Smooth muscle cell (in vitro differentiated cells): ENCODE results near the gene CCNK. TPM values are rescaled to one million over a fixed set of nuclear protein-coding genes. Genes with fewer than 3 reads are reported as not detected.
A peak's percentile ranks its signal among the peaks of the same experiment; 100 is the strongest.

Experiments
- DNase-seq: peaks from one replicate; lab custom pipeline; 2025; ENCODE audit not compliant: unreplicated experiment; lab: John Stamatoyannopoulos, UW
- H2AFZ ChIP-seq: fragments of 200-600 bp; sonication (generic); 2 replicates; pipeline ENCODE4 v1.6.0; 2016; ENCODE audit warnings: antibody characterized with exemption, low read depth, mild to moderate bottlenecking
- H3F3A ChIP-seq: fragments of 200-600 bp; sonication (generic); 2 replicates; pipeline ENCODE4 v1.6.0; 2017; ENCODE audit warnings: antibody characterized with exemption, low read depth
- H3K27ac ChIP-seq: fragments of 200-600 bp; sonication (generic); 2 replicates; pipeline ENCODE4 v1.5.1; 2016; ENCODE audit warnings: low read depth, mild to moderate bottlenecking
- H3K27me3 ChIP-seq: fragments of 200-600 bp; sonication (generic); 2 replicates; pipeline ENCODE4 v1.6.1; 2016; ENCODE audit warnings: low read depth, mild to moderate bottlenecking
- H3K36me3 ChIP-seq: fragments of 200-600 bp; sonication (generic); 2 replicates; pipeline ENCODE4 v1.5.1; 2016; ENCODE audit warnings: low read depth
- H3K4me1 ChIP-seq: fragments of 200-600 bp; sonication (generic); 2 replicates; pipeline ENCODE4 v1.5.1; 2016; ENCODE audit warnings: low read depth
- H3K4me2 ChIP-seq: fragments of 200-600 bp; sonication (generic); 2 replicates; pipeline ENCODE4 v1.6.0; 2016; ENCODE audit warnings: mild to moderate bottlenecking
- H3K4me3 ChIP-seq: fragments of 200-600 bp; sonication (generic); 2 replicates; pipeline ENCODE4 v1.5.1; 2016; ENCODE audit warnings: mild to moderate bottlenecking
- H3K79me2 ChIP-seq: fragments of 200-600 bp; sonication (generic); 2 replicates; pipeline ENCODE4 v1.6.0; 2016; ENCODE audit warnings: low read depth, mild to moderate bottlenecking
- H3K9ac ChIP-seq: fragments of 200-600 bp; sonication (generic); 2 replicates; pipeline ENCODE4 v1.6.0; 2016; ENCODE audit warnings: low read depth
- H3K9me3 ChIP-seq: fragments of 200-600 bp; sonication (generic); replicated peaks from 2 replicates; pipeline ENCODE4 v1.5.1; 2016; ENCODE audit warnings: low read depth
- H4K20me1 ChIP-seq: fragments of 200-600 bp; sonication (generic); 2 replicates; pipeline ENCODE4 v1.6.0; 2016; ENCODE audit warnings: low read depth
- CTCF ChIP-seq: fragments of 200-600 bp; sonication (generic); IDR thresholded peaks from 2 replicates; pipeline ENCODE4 v1.5.1; 2017; ENCODE audit warnings: borderline replicate concordance, mild to moderate bottlenecking, antibody characterized with exemption; ENCODE audit not compliant: insufficient read depth, poor library complexity, severe bottlenecking
- WGBS: methylation state at CpG from one replicate; pipeline ENCODE4 v1.1.7; 2016; ENCODE audit warnings: low lambda C conversion rate; 5-methylcytosine and 5-hydroxymethylcytosine counted together
- polyA plus RNA-seq: library from polyadenylated mRNA; unstranded; fragments of >200 nt; fragmentation: Nextera tagmentation; extraction: Ambion mirVana; gene quantifications from 2 replicates; pipeline ENCODE4 v1.2.1, GENCODE V29; 2016
- total RNA-seq: library from RNA; depleted of rRNA; stranded (reverse); fragments of >200 nt; gene quantifications from 2 replicates; pipeline ENCODE4 v1.2.3, GENCODE V29; 2014

CCNK gene
- total and polyA plus RNA-seq, 2 experiments from 2014 or later: 14.6 to 32.9 TPM

GRCh38 chr14:99535448-99535847 lies 54.2 kb downstream of the CCNK start:
- H3K9ac ChIP-seq: no peak overlapping the region
- WGBS: 84% methylated on average over 8 of the region's 8 CpGs
- no peak for DNase-seq
- H3K36me3 ChIP-seq: no peaks in the 10 kb centered on the region
- H3K79me2 ChIP-seq: no peaks in the 10 kb centered on the region
- H3K4me2 ChIP-seq: no peak overlapping the region
- H3K4me1 ChIP-seq: peaks cover 54% of the 10 kb centered on the region
- H3F3A ChIP-seq: no peaks in the 10 kb centered on the region
- H4K20me1 ChIP-seq: no peaks in the 10 kb centered on the region
- no peak for TF ChIP-seq CTCF
- no peak overlapping the region for H3K27ac ChIP-seq
- H3K4me3 ChIP-seq: no peak overlapping the region
- no peak overlapping the region for H2AFZ ChIP-seq
- H3K9me3 ChIP-seq: no peaks in the 10 kb centered on the region
- H3K27me3 ChIP-seq: no peaks in the 10 kb centered on the region

DNA sequence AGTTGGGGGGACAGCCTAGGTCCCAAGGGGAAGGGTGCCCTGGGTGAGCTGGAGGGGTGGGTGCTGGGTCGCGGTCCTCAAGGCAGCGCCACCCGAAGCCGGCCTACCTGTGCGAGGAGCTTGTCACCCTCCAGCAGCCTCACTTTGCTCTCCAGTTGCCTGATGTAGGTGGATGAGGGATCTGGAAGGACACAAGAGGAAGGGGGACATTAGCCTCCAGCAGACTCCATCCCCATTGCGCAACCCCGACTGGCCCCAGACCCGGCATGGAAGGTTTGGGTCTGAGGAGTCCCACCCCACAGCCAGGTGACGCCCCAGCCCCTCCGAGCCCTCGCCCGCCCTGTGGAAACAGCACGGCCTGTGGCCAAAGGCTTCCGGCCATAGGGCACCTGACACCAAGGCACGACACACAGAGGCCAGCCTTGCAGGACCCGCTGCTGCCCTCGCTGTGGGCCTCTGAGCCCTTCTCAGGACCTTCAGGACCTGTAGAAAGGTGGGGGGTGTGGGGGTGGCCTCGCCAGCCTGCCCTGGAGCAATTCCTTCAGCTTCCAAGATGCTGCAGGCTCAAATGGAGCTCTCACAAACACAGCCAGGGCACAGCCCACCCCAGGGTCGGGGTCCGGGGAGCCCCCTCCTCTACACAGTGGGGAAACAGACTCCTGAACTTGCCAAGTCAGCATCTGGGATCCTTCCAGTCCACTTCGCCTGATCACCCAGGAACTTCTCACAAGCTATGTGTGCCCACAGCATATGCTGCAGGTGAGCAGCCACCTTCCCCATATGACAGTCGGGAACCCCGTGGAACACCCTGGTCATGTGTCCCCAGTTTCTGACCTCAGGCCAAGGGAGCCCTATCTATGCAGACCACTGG lies 54.9 kb downstream of the CCNK start:
- 98% methylated on average over 23 of the region's 24 CpGs for WGBS

DNA sequence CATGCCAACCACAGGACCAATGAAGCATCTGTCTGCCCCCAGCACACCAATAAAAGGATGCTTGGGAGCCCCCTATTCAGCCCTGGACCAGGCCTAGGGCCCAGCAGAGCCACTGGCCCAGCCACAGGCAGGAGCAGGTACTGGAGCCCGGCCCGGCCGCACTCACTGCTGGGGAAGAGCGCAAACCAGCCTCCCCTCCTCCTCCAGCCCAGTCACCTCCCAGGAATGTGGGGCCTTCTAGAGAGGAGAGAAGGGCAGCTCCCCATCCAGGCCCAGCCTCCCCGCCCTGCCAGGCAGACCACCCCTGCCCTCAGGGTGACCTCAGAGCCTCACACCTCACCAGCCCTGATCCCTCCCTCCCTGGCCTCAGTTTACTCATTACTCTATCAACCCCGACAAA lies 56.2 kb downstream of the CCNK start:
- no peaks in the 10 kb centered on the region for H3K36me3 ChIP-seq
- H3K9ac ChIP-seq: no peak overlapping the region
- no peak overlapping the region for H3K27ac ChIP-seq
- H2AFZ ChIP-seq: no peak overlapping the region
- H3F3A ChIP-seq: no peaks in the 10 kb centered on the region
- H4K20me1 ChIP-seq: peaks cover 16% of the 10 kb centered on the region
- no peaks in the 10 kb centered on the region for H3K27me3 ChIP-seq
- peaks cover 59% of the 10 kb centered on the region for H3K4me1 ChIP-seq
- H3K9me3 ChIP-seq: no peaks in the 10 kb centered on the region
- peaks cover under 1% of the 10 kb centered on the region for H3K79me2 ChIP-seq
- 53% methylated on average over 2 of the region's 6 CpGs for WGBS
- no peak for TF ChIP-seq CTCF
- no peak for DNase-seq
- H3K4me2 ChIP-seq: peak overlapping the region; percentile 70
- no peak overlapping the region for H3K4me3 ChIP-seq

More for the DNA sequence above, 54.9 kb downstream of the CCNK start:
- no peaks in the 10 kb centered on the region for H3K79me2 ChIP-seq
- H3K27me3 ChIP-seq: no peaks in the 10 kb centered on the region
- DNase-seq: no peak
- TF ChIP-seq CTCF: no peak
- no peaks in the 10 kb centered on the region for H3F3A ChIP-seq
- no peaks in the 10 kb centered on the region for H3K9me3 ChIP-seq
- H2AFZ ChIP-seq: no peak overlapping the region
- no peak overlapping the region for H3K4me2 ChIP-seq
- H3K27ac ChIP-seq: no peak overlapping the region
- no peak overlapping the region for H3K4me3 ChIP-seq
- H4K20me1 ChIP-seq: peaks cover 3% of the 10 kb centered on the region
- peaks cover 54% of the 10 kb centered on the region for H3K4me1 ChIP-seq
- no peak overlapping the region for H3K9ac ChIP-seq
- H3K36me3 ChIP-seq: no peaks in the 10 kb centered on the region

GRCh38 chr14:99538275-99538674 lies 57.1 kb downstream of the CCNK start:
- no peak for DNase-seq
- Histone ChIP-seq H4K20me1 (peaks cover 24% of the 10 kb centered on the region), H3K4me3 (no peak overlapping the region), H3K36me3 (no peaks in the 10 kb centered on the region), H3K9me3 (no peaks in the 10 kb centered on the region), H2AFZ (no peak overlapping the region), H3K79me2 (peaks cover 4% of the 10 kb centered on the region), H3K27me3 (no peaks in the 10 kb centered on the region), H3K4me1 (peaks cover 59% of the 10 kb centered on the region), H3K27ac (no peak overlapping the region), H3K9ac (no peak overlapping the region), H3K4me2 (peak overlapping the region; percentile 70), H3F3A (no peaks in the 10 kb centered on the region)
- no peak for TF ChIP-seq CTCF
- WGBS: 49% methylated on average over 9 of the region's 9 CpGs
